Purkinje cell (primary cell): ENCODE results near the gene SELENOV. TPM values are rescaled to one million over a fixed set of nuclear protein-coding genes. Genes with fewer than 3 reads are reported as not detected.

Source experiments
- polyA plus RNA-seq: library from polyadenylated mRNA; unstranded; fragments of >200 nt; fragmentation: Nextera tagmentation; gene quantifications from 2 replicates; pipeline ENCODE4 v1.2.1, GENCODE V29; 2014

SELENOV gene
- polyA plus RNA-seq: not detected in 2 replicates

GRCh38 chr19:39514840-39515550, at the start of gene SELENOV:
Gene SELENOV (plus strand): TSS chr19:39515139. CDS start chr19:39515213, 74 bp downstream.

GRCh38 chr19:39480337-39481228, 34.4 kb upstream of the SELENOV start, which contains the start of gene TIMM50:
Gene TIMM50 (plus strand): TSS chr19:39480838. CDS start chr19:39480854, 16 bp downstream.

GRCh38 chr19:39498798-39499642, 15.9 kb upstream of the SELENOV start, which contains the start of gene DLL3:
Gene DLL3 (plus strand): TSS chr19:39498947. CDS start chr19:39498975, 28 bp downstream.

GRCh38 chr19:39532233-39533002, 17.5 kb downstream of the SELENOV start, which contains the start of gene EID2B:
Gene EID2B (minus strand): TSS chr19:39532852. CDS start chr19:39532802, 50 bp downstream.

GRCh38 chr19:39539518-39540332, 24.8 kb downstream of the SELENOV start, which contains the start of gene EID2:
Gene EID2 (minus strand): TSS chr19:39540161. CDS start chr19:39540079, 82 bp downstream.

Other genes starting within 250 kb of the SELENOV start
- not detected in 2 replicates for gene IFNL2, start 246.7 kb upstream of the SELENOV start, polyA plus RNA-seq
- gene IFNL1, start 218.7 kb upstream of the SELENOV start, polyA plus RNA-seq: not detected in 2 replicates
- gene LRFN1, start 194.3 kb upstream of the SELENOV start, polyA plus RNA-seq: 1.6 and 2.0 TPM in 2 replicates
- gene GMFG, start 179.1 kb upstream of the SELENOV start, polyA plus RNA-seq: 17.9 and 20.4 TPM in 2 replicates
- gene SAMD4B, start 172.7 kb upstream of the SELENOV start, polyA plus RNA-seq: 3.5 and 3.9 TPM in 2 replicates
- 4.5 and 13.7 TPM in 2 replicates for gene PAF1, start 124.0 kb upstream of the SELENOV start, polyA plus RNA-seq
- gene MED29, start 123.8 kb upstream of the SELENOV start, polyA plus RNA-seq: 8.5 and 17.3 TPM in 2 replicates
- gene ZFP36, start 108.3 kb upstream of the SELENOV start, polyA plus RNA-seq: 0.92 and 2.1 TPM in 2 replicates
- not detected in 2 replicates for gene PLEKHG2, start 102.5 kb upstream of the SELENOV start, polyA plus RNA-seq
- gene RPS16, start 79.2 kb upstream of the SELENOV start, polyA plus RNA-seq: 356 and 405 TPM in 2 replicates
- gene SUPT5H, start 69.6 kb upstream of the SELENOV start, polyA plus RNA-seq: 60.5 and 76.2 TPM in 2 replicates
- gene TIMM50, start 34.3 kb upstream of the SELENOV start, polyA plus RNA-seq: 62.3 and 76.3 TPM in 2 replicates
- 2.1 and 4.1 TPM in 2 replicates for gene DLL3, start 16.2 kb upstream of the SELENOV start, polyA plus RNA-seq
- gene EID2B, start 17.7 kb downstream of the SELENOV start, polyA plus RNA-seq: 6.9 and 17.5 TPM in 2 replicates
- gene EID2, start 25.0 kb downstream of the SELENOV start, polyA plus RNA-seq: 20.5 and 35.6 TPM in 2 replicates
- 1.0 and 5.9 TPM in 2 replicates for gene LGALS13, start 87.4 kb downstream of the SELENOV start, polyA plus RNA-seq
- not detected in 2 replicates for gene LGALS16, start 140.8 kb downstream of the SELENOV start, polyA plus RNA-seq
- not detected in 2 replicates for gene LGALS14, start 189.3 kb downstream of the SELENOV start, polyA plus RNA-seq
- gene CLC, start 222.9 kb downstream of the SELENOV start, polyA plus RNA-seq: 0.56 TPM in 1 of 2 replicates, not detected in the other